HG03354 (cell line): ENCODE results near the gene BAZ2B.
"Not testable (repeated sequence)": the region's sequence is repeated elsewhere in the genome, so short reads cannot be mapped to it uniquely, and the experiment has no call there.

Experiments
- ATAC-seq: cut with Tn5 transposase; IDR thresholded peaks from one replicate; pipeline ENCODE4 v1.9.1; 2021; ENCODE audit warnings: mild to moderate bottlenecking; ENCODE audit not compliant: unreplicated experiment, poor library complexity, severe bottlenecking

BAZ2B gene

DNA sequence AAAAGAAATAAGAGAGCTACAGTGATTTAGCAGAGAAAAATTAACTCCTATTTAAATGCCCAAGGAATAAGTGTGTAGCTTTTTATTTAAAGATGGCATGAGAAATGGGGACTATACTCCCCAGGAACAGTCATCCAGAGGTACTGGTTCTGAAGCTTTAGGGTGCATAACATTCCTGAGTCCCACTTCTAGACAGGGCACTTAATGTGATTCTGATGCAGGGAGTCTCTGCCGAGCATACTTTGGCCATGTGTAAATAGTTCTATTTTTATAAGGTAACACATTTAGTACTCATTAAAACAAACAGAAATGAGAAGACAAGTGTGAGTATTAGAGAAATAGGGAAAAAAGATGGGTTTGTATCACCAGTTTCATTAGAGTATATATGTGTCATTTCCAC, 175.2 kb downstream of the BAZ2B start:
- no peak for ATAC-seq

DNA sequence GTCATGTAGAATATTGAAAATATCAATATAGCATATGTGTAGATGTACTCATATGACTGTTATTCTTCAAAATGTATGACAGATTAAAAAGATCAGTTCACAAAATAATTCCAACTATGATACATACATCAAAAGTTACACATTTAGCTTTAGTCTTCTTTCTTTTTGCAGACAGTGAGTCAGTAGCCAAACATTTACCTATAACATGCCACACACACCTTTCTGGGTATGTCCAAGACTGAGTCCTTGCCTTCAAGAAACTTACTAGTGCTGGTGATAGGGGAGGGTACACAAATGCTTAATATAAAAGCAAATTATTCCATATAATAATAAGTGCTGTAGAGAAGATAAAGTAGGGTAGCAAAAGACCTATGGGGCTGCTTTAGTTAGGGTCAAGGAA, 176.9 kb downstream of the BAZ2B start:
- no peak for ATAC-seq

DNA sequence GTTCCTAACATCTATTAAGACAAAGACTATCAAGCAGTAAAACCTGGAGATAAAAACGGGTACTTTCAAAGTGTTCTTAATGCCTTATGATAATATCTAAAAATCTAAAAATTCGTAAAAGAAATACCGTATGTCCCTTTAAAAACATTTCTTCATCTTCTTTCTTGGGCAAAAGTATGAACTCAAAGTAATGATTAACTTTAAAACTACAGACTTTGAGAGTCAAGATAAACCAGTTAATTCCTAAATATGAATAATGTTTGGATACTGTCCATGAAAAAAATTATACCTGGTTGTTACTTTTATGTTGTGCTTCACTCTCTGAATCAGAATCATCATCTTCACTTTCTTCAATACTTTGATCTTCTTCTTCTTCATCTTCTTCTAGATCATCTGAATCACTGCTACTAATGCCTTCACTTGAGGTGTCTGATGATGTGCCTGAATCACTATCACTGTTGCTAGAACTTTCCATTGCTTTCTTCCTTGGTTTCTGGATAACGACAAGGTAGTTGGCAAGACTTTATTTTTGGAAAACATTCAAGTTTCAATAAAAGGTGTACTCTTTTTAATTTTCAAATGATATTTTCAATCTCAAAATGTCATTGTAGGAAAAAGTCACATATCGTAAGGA, 177.5 kb downstream of the BAZ2B start:
- ATAC-seq, result no peak

DNA sequence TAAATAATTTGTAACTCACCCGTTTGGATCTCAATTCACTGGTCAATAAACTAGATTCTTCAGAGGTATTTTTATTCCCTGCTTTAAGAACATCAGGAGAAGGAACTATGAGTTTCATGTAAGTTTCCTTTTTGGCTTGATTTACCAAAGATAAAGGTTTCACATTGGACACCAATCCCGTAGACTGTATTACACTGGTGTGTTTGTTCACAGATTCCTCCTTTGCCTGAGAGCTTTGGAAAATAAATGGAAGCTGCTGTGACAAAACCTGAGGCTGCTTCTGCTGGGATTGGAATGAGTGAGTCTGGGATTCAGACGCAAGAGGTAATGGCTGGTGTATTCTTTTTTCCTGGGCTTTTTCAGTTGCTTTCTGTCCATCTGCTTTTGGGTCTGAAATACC, 178.1 kb downstream of the BAZ2B start:
- ATAC-seq, result no peak

DNA sequence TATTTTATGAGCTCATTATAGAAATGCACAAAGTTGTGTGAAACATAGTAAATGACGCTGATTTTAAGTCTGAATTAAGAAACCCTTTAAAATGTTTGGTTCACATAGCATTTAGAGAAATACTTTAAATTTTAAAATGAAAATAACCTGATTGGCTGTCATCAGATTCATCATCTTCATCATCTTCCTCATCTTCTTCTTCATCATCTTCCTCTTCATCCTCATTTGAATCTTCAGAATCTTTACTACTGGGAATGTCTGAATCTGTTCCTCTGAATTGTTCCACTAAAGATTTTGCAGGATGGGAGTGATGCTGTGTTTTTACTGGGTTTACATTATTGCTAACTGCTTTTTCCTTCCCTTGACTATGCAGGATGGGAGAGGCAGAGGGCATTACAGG, 183.7 kb downstream of the BAZ2B start:
- no peak for ATAC-seq

DNA sequence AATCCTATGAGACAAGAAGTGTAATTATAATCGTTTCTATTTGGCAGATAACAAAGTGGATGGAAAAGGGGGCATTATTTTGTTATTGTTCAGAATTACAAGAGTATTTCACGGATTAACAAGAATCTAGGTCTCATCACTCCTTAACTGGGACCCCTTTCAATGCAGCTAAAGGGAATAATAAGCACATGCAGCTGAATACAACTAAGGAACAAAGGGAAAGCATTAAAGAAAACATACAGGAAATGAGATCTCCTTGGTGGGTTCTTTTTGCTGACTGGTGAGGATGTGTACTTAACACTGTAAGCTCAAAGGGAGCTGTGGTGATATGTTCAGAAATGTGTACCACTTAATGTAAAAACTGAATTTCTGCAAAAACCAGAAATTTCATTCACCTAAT, 189.3 kb downstream of the BAZ2B start:
- no peak for ATAC-seq

DNA sequence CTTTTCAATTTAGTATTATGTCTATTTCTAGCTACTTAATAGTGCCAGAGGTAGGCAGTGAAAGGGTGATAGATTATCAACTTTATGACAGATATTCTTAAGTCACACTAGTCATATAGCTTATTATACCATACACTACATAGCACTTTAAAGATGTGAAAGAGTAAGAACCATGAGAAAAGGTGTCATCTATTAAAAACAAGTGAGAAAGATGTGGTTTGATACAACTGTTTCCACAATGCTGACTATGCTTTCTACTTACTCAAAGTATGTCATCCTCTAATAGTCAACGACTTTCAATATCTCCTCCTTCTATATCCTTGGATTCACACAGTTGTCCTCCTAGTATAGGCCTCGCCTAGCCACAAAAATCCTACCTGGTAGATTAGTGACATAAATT, 196.9 kb downstream of the BAZ2B start:
- ATAC-seq, result no peak

DNA sequence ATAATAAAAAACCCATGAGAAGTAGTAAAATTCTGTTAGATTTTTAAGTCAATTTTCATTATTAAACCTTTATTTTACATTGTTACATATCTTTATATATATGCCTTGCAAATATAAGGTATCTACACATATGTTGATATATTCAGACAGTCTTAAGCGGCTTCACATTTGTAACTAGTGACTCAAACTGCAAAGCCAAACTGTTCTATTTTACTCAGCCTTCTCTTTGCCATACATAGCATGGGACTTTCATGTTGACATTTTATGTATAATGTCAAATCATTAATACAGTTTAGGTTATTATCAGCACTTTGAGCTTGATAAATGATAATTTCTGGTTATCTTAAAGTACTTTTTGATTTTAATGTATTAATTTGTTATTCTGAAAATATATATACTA, 204.9 kb downstream of the BAZ2B start:
- ATAC-seq, result no peak

DNA sequence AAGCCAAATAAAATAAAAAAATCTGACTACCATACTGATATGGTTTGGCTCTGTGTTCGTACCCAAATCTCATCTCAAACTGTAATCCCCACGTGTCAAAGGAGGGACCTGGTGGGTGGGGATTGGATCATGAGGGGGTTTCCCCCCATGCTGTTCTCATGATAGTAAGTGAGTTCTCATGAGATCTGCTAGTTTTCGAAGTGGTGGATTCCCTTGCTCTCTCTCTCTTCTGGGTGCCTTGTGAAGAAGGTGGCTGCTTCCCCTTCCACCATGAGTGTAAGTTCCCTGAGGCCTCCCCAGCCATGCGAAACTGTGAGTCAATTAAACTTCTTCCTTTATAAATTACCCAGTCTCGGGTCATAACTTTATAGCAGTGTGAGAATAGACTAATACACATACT, 206.1 kb downstream of the BAZ2B start:
- no peak for ATAC-seq

DNA sequence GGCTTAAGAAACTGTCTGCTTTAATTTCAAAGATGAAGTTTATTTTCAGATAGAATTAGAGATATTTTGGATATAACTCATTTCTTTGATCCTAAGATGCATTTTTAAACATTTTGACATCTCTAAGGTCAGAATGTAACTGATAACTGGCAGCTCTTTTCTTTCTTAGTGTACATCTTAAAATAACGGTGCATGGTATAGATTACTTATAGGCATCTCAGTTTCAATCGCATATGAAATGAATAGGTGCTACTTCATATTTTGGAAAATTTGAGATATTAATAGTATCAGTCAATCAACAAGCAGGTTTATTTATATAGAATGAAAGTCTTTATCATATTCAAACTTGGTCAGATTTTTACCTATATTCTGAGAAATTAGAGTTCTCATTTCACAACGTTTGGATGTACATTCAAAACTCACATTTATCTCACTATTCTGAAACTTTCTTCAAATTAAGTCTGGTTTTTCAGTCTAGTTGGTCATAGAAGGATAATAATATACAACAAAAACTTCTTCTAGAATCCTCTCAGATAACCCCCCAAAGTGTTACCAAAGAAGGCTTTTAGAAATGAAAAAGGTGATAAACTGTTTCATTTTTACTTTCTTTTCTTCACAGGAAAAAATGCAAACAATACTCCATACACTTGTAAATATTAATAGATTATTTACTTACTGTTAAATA, 207.1 kb downstream of the BAZ2B start:
- no peak for ATAC-seq

DNA sequence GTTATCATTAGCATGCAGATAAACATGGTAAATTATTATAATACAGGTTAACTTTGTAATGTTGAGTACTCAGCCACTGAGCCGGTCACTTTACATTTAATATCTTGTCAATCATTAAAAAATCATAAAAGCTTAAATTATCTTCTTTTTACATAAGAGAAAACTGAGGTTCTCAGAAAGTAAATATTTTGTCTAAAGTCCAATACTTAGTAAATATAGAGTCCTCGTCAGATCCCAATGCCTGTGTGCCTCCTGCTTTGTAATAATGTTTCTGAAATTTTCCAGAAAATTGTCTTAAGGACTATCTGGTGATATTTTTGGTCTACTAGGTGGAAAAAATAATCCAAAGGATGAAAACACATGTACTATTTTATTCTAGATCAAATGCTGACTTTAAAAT, 213.6 kb downstream of the BAZ2B start:
- ATAC-seq, result no peak

DNA sequence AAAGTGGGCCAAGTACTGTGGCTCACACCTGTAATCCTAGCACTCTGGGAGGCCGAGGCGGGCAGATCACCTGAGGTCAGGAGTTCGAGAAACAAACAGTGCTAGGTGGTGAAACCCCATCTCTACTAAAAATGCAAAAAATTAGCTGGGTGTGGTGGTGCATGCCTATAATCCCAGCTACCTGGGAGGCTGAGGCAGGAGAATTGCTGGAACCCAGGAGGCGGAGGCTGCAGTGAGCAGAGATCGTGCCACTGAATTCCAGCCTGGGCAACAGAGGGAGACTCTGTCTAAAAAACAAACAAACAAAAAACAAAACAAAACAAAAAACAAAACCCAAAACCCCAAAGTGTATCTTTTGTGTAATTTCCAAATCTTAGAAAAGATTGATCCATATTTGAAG, 214.2 kb downstream of the BAZ2B start:
- not testable (repeated sequence) for ATAC-seq

DNA sequence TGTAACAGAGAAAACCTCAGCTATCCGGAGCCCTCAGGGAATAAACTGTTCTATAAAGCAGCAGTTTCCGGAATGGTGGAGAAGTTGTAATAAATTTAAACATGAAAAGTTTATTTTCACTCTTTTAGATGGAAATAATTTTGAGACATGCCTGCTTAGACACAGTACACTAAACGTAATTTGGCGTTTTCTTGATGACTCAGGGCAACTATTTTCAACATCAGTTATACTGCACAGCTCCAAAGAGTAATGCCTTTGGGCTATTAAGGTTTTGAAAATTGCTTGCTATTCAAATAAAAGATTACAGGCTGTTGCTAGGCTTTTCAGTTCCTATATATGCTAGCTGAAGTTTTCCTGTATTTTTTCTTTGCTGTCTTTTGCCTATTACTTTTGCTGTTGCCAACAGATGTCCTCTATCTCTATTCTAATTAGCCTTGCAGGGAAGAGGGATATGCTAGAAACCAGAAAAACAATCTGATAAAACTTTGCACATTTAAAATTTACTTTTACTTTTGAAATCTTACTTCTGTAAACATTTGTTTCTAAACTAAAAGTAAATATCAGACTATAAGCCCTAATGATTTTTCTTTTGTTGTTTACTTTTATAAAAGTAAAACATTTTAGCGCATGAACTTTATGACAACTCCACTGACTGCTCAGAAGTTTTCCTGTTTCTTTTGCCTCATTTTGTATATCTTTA, 216.5 kb downstream of the BAZ2B start:
- ATAC-seq, result no peak

DNA sequence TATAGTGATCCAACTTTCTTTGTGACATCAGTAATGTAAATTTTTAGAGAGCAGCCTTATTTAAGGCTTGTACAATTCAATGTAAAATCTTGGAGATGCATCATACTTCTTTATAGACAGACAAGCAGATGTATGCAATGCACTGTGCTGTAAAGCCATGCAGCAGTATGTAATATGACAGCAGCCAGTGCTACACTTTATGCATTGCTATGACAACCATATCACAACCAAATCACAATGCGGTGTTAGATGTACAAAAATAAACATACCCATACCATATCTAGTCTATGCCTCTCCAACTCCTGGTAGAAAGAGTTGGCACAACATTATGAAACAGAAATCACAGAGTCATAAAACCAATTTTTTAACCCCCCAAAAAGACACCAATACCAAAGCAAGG, 219.5 kb downstream of the BAZ2B start:
- no peak for ATAC-seq

DNA sequence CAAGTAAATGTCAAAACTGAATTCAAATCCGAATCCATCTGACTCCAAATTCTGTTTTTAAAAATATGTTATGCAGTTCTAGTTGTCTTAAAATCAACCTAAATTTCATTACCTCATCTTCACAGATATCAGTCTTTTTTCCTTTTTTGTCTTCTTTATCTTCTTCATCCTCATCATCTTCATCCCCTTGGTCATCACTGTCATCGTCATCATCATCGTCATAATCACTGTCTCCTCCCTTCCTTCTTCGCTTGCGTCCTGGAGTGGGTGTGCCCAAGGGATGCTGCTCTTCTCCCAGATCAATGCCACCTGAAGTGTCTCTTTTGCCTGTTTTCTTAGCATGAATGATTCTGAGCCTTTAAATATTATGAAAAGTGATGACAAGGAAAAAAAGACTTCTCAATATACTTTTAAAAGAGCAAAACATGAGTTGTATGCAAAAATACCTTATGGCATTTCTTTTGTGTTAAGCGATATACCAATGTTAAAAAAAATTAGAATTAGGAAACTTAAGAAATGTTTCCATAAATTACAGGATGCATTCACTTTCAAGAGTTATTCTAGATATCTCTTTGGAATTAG, 233.8 kb downstream of the BAZ2B start:
- no peak for ATAC-seq

DNA sequence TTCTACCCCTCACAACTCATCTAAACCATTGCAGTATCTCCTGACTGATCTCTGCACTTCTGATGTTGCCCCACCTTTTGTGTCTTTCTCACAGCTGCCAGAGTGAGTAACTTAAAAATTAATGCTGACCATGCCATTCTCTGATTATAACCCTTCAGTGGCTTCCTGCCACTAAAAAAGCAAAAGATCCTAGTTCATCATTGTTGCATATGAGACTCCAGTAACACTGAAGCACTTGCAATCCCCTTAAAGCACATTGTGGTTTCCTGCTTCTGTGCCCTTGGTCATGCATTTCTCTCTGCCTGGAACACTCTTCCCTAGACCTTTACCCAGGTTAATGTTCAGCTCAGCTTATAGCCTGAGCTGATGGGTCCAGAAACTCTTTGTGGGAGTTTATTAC, 234.8 kb downstream of the BAZ2B start:
- peak; percentile 70 for ATAC-seq

DNA sequence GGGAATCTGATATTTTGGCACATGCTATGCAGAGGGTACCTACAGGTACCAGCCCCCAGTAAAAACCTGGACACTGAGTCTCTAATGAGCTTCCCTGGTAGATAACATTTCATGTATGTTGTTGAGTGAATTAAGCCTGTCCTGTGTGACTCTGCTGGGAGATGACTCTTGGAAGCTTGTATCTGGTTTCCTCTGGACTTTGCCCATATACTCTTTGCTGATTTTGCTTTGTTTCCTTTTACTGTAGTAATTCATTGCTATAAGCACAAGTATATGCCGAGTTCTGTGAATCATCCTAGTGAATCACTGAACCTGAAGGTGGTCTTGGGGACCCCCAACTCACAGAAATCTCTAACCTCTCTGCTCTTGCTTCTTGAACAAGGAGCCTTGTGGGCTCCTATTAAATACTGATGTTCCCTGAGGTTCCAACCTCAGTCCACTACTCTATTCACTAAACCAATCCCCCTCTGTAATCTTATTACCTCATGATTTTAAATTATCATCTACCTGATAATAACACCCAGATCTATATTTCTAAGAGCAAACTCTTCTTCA, 235.6 kb downstream of the BAZ2B start:
- ATAC-seq, result no peak

DNA sequence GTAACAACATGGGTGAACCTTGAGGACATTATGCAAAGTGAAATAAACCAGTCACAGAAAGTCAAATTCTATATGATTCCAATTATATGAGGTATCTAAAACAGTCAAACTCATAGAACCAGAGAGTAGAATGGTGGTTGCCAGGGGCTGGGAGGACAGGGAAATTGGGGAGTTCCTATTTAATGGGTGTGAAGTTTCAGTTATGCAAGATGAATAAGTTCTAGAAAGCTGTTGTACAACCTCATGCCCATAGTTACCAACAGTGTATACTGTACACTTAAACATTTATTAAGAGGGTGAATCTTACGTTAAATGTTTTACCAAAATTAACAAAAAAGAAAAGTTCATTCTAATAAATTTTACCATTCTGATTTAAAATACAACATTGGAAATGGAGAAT, 237.2 kb downstream of the BAZ2B start:
- peak; percentile 38 for ATAC-seq

DNA sequence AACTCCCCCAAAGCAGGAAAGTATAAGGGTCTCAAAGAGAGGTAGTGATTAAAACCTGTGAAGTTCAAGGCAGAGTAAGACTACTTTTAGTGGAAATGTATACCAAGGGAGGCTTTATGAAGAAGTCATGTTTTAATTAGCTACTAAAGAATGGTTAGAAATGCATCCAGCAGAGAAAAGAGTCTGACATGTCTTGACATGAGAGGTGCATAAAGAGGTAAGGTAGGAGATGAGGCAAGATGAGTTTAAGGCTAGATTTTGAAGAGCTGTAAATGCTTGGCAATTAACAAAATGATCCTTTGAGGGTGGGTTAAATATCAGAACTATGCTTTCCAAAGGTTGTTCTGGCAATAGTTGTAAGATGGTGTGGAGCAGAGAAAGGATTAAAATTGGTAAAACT, 241.1 kb downstream of the BAZ2B start:
- no peak for ATAC-seq

DNA sequence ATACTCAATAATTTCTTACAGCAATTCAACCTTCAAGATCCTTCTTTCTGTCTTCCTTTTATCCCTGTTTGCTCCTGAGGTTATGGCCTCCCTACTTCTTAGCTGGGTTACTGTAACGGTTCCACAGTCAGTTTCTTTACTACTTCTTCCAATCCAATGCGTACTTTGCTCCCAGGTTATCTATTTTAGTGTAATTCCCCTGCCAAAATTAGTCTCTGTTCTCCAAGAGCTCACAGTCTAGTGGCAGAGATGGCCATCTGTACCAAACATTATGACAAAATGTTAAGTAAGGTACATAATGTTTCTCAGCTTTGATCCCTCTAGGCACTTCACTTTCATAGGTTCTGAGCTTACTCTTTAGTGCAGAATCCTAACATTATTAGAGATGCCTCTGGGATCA, 244.8 kb downstream of the BAZ2B start:
- ATAC-seq, result no peak

DNA sequence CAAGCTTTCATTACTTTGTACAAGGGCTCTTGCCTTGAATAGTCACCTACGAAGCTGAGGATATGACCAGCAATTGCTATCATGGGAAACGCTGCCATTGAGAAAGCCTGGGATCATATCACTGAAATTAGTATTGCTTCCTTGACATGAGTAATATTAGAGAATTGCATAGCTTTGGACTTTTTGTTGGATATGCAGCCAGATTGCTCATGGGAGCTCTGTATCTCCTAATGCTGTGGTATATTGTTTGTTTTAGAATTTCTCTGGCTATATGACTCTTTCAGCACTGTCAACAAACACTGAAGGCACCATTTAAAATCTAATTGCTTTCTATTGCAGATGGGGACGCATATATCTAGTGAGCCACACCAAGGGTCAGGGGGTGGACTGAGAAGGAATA, 249.8 kb downstream of the BAZ2B start:
- no peak for ATAC-seq
